GM12878 (cell line): Measurements from ENCODE around the gene ZSCAN26. TPM values are rescaled to one million over a fixed set of nuclear protein-coding genes. Genes with fewer than 3 reads are reported as not detected.
A peak's percentile ranks its signal among the peaks of the same experiment; 100 is the strongest.

Experiments used
- ATAC-seq: fragments of 200-7000 bp; cut with Tn5 transposase; 3 replicates; pipeline ENCODE4 v1.9.1; 2020; ENCODE audit warnings: mild to moderate bottlenecking, moderate library complexity
- Bru-seq: library from RNA; stranded (reverse); fragments of 400-500 nt; gene quantifications from one replicate; lab custom pipeline; 2021; lab: Mats Ljungman, UMichigan
- BruChase-seq, 2 experiments: library from RNA; stranded (reverse); fragments of 400-500 nt; gene quantifications; one replicate each; lab custom pipeline; 2021; lab: Mats Ljungman, UMichigan
- BruUV-seq: library from RNA; stranded (reverse); fragments of 400-500 nt; replicated peaks from 2 replicates; lab custom pipeline; 2021; lab: Mats Ljungman, UMichigan
- CTCF ChIA-PET: fragments of 300-600 bp; sonication (Branson Sonifier 250); formaldehyde crosslinking; extraction: SDS; loops from one replicate; lab custom pipeline; 2021; ENCODE audit warnings: inconsistent platforms; lab: Yijun Ruan, JAX
- POLR2A ChIA-PET: fragments of 350-600 bp; formaldehyde crosslinking; extraction: SDS; loops from one replicate; lab custom pipeline; 2021; ENCODE audit warnings: inconsistent platforms; lab: Charles Lee
- RAD21 ChIA-PET: fragments of 300-600 bp; sonication (Branson Sonifier 250); formaldehyde crosslinking; loops from one replicate; lab custom pipeline; 2023; ENCODE audit warnings: antibody characterized with exemption; ENCODE audit not compliant: unreplicated experiment; lab: Charles Lee
- SMC1A ChIA-PET: fragments of 300-600 bp; sonication (Branson Sonifier 250); formaldehyde crosslinking; loops from one replicate; lab custom pipeline; 2023; ENCODE audit not compliant: unreplicated experiment, uncharacterized antibody; lab: Charles Lee
- DNase-seq: peaks from one replicate; pipeline ENCODE4 v3.0.0-alpha.2; 2011; ENCODE audit warnings: low read depth, low spot score
- FAIRE-seq: peaks from 3 replicates; lab custom pipeline; 2011; peaks lifted over from hg19 to GRCh38; lab: Jason Lieb, UNC
- H2AFZ ChIP-seq: 2 replicates; pipeline ENCODE4 v1.6.0; 2011; ENCODE audit warnings: low read depth, low read length, control low read depth; ENCODE audit not compliant: control insufficient read depth
- H3K27ac ChIP-seq: 2 replicates; pipeline ENCODE4 v1.5.1; 2011; ENCODE audit warnings: control low read depth; ENCODE audit not compliant: control insufficient read depth, insufficient read depth
- H3K27me3 ChIP-seq, 2 experiments: replicated peaks in 1 of 2; 2 replicates each; pipeline versions ENCODE4 v1.6.0 to v1.6.1; 2011; ENCODE audit warnings: low read length in 1 of 2; ENCODE audit not compliant: control insufficient read depth in 2 of 2, insufficient read depth in 2 of 2
- H3K36me3 ChIP-seq, 2 experiments: 2 replicates each; pipeline ENCODE4 v1.5.1; 2011; ENCODE audit warnings: low read length in 1 of 2; ENCODE audit not compliant: control insufficient read depth in 2 of 2, insufficient read depth in 2 of 2
- H3K4me1 ChIP-seq: 2 replicates; pipeline ENCODE4 v1.6.1; 2011; ENCODE audit warnings: mild to moderate bottlenecking, low read length, moderate library complexity, mixed read lengths; ENCODE audit not compliant: control insufficient read depth, insufficient read depth
- H3K4me2 ChIP-seq: 2 replicates; pipeline ENCODE4 v1.6.0; 2011; ENCODE audit warnings: control low read depth; ENCODE audit not compliant: control insufficient read depth, insufficient read depth
- H3K4me3 ChIP-seq: fragments of 200-600 bp; sonication (generic); 2 replicates; pipeline ENCODE4 v1.5.1; 2016
- H3K79me2 ChIP-seq: 2 replicates; pipeline ENCODE4 v1.6.0; 2011; ENCODE audit warnings: low read length; ENCODE audit not compliant: control insufficient read depth, insufficient read depth
- H3K9ac ChIP-seq: 2 replicates; pipeline ENCODE4 v1.8.0; 2011; ENCODE audit warnings: low read length, control low read depth, mixed read lengths; ENCODE audit not compliant: control insufficient read depth, insufficient read depth
- H3K9me3 ChIP-seq: replicated peaks from 3 replicates; pipeline ENCODE4 v1.5.1; 2011; ENCODE audit warnings: mild to moderate bottlenecking, low read length; ENCODE audit not compliant: control insufficient read depth, insufficient read depth
- H4K20me1 ChIP-seq: 2 replicates; pipeline ENCODE4 v1.6.0; 2011; ENCODE audit not compliant: control insufficient read depth, insufficient read depth
- E2F8 ChIP-seq: fragments of 450-650 bp; IDR thresholded peaks from 2 replicates; pipeline ENCODE4 v1.6.1; 2018; ENCODE audit warnings: mild to moderate bottlenecking, low read depth, moderate library complexity; ENCODE audit not compliant: partially characterized antibody
- KDM1A ChIP-seq: fragments of 200-600 bp; sonication (generic); IDR thresholded peaks from 2 replicates; pipeline ENCODE4 v1.6.1; 2016; ENCODE audit warnings: borderline replicate concordance
- KLF5 ChIP-seq: fragments of 450-650 bp; IDR thresholded peaks from 2 replicates; pipeline ENCODE4 v1.6.1; 2014; ENCODE audit warnings: mild to moderate bottlenecking; ENCODE audit not compliant: partially characterized antibody
- MAX ChIP-seq: IDR thresholded peaks from 2 replicates; pipeline ENCODE4 v1.6.1; 2012; ENCODE audit warnings: low read depth, low read length, improper control_type of control experiment
- NKRF ChIP-seq: fragments of 450-650 bp; conservative IDR thresholded peaks from 2 replicates; pipeline ENCODE4 v1.6.1; 2017; ENCODE audit warnings: mild to moderate bottlenecking, moderate library complexity
- POU2F2 ChIP-seq: IDR thresholded peaks from 3 replicates; pipeline ENCODE4 v1.6.1; 2011; ENCODE audit warnings: low read depth, mild to moderate bottlenecking, low read length, borderline replicate concordance
- RUNX3 ChIP-seq: IDR thresholded peaks from 2 replicates; pipeline ENCODE4 v1.6.1; 2012; ENCODE audit warnings: low read length, inconsistent platforms
- SRF ChIP-seq, 2 experiments: IDR thresholded peaks; 2 replicates each; pipeline ENCODE4 v1.6.1; 2011; ENCODE audit warnings: low read depth in 2 of 2, low read length in 2 of 2, mild to moderate bottlenecking in 1 of 2, moderate library complexity in 1 of 2
- STAT1 ChIP-seq: fragments of 450-650 bp; conservative IDR thresholded peaks from 2 replicates; pipeline ENCODE4 v1.6.1; 2014; ENCODE audit warnings: antibody characterized with exemption, mild to moderate bottlenecking
- TARDBP ChIP-seq: IDR thresholded peaks from 2 replicates; pipeline ENCODE4 v1.6.1; 2016; ENCODE audit warnings: borderline replicate concordance
- YY1 ChIP-seq: IDR thresholded peaks from 2 replicates; pipeline ENCODE4 v1.6.1; 2011; ENCODE audit warnings: low read depth, mild to moderate bottlenecking, low read length
- ZNF207 ChIP-seq: fragments of 450-650 bp; IDR thresholded peaks from 2 replicates; pipeline ENCODE4 v1.6.1; 2014; ENCODE audit warnings: antibody characterized with exemption, mild to moderate bottlenecking, borderline replicate concordance
- WGBS: methylation state at CpG from one replicate; pipeline ENCODE4 v1.1.6; 2016; ENCODE audit warnings: low lambda C conversion rate; ENCODE audit not compliant: insufficient replicate concordance, insufficient coverage; ENCODE audit errors: missing lambda C conversion rate; 5-methylcytosine and 5-hydroxymethylcytosine counted together
- in situ Hi-C: fragments of 300-500 bp; cut with MboI; formaldehyde crosslinking; loops from 9 replicates; pipeline ENCODE4 v1.14.3; 2018; ENCODE audit warnings: mixed read lengths
- intact Hi-C: fragments of 100-400 bp; cut with micrococcal nuclease; formaldehyde crosslinking; loops from one replicate; pipeline ENCODE4 v1.14.2; 2022; ENCODE audit not compliant: unreplicated experiment
- long read RNA-seq, 2 experiments: library from polyadenylated mRNA; unstranded; transcript quantifications; one replicate each; pipeline ENCODE4 v2.0.0, GENCODE V29; 2019 to 2020
- polyA minus RNA-seq, 3 experiments: library from RNA; depleted of rRNA, polyadenylated mRNA; stranded (reverse); fragments of >200 nt; gene quantifications; 2 replicates each; pipeline ENCODE4 v1.2.3, GENCODE V29; 2011
- polyA plus RNA-seq, 11 experiments: library from polyadenylated mRNA; depleted of rRNA in 4 of 11; unstranded in 6 of 11; stranded (reverse) in 5 of 11; fragments of >200 nt; fragmentation: Nextera tagmentation in 4 of 11; fragmentation: Illumina TruSeq in 1 of 11; extraction: Ambion mirVana in 4 of 11; extraction: Trizol in 1 of 11; gene quantifications; 1 replicate in 1 of 11; 2 replicates in 10 of 11; pipeline versions ENCODE4 v1.2.1 to v1.2.3, GENCODE V29; 2011 to 2016; ENCODE audit warnings: inconsistent platforms in 2 of 11, missing spikeins in 2 of 11, low read depth in 1 of 11
- total RNA-seq, 4 experiments: library from RNA; depleted of rRNA in 3 of 4; stranded (reverse); fragments of >200 nt in 3 of 4; fragmentation: Illumina TruSeq in 1 of 4; extraction: Trizol in 1 of 4; gene quantifications; 2 replicates each; pipeline versions ENCODE4 v1.2.1 to v1.2.3, GENCODE V29; 2013 to 2021

The ZSCAN26 gene
- total RNA-seq (2013; cell fraction: nucleolus; rRNA removed), result 36.7 and 38.1 TPM in 2 replicates
- total RNA-seq (2014; rRNA removed) (4.5 and 8.7 TPM in 2 replicates), total RNA-seq (2014; rRNA removed; fragmentation: Illumina TruSeq; extraction: Trizol) (7.4 and 7.6 TPM in 2 replicates), total RNA-seq (2021) (5.4 and 7.4 TPM in 2 replicates), polyA plus RNA-seq (2011; rRNA removed) (13.3 and 14.1 TPM in 2 replicates), polyA plus RNA-seq (2014; fragmentation: Illumina TruSeq; extraction: Trizol) (8.9 and 14.6 TPM in 2 replicates), polyA plus RNA-seq (2014; fragmentation: Nextera tagmentation; extraction: Ambion mirVana) (1 to 10 TPM; 4.6 to 5.4 TPM), polyA plus RNA-seq (2014; rRNA removed) (5.6 and 6.9 TPM in 2 replicates), polyA plus RNA-seq (2016; fragmentation: Nextera tagmentation; extraction: Ambion mirVana) (1 to 10 TPM; 5.9 to 6.0 TPM), polyA minus RNA-seq (2011; rRNA and poly(A)+ RNA removed) (16.2 and 18.3 TPM in 2 replicates), Bru-seq, nascent RNA (percentile 85 among the genes with signal in this experiment), BruChase-seq, experiment 1, labeled RNA remaining after a 6-hour chase (percentile 85 among the genes with signal in this experiment), BruChase-seq, experiment 2, labeled RNA remaining after a 2-hour chase (percentile 90 among the genes with signal in this experiment)
- 6.4 TPM for polyA plus RNA-seq (2011; ENCODE audit: low read depth)
- polyA plus RNA-seq (2011; cell fraction: cytosol; rRNA removed), result 6.2 and 8.1 TPM in 2 replicates
- polyA plus RNA-seq (2011; cell fraction: nucleus; rRNA removed), result 19.6 and 26.9 TPM in 2 replicates
- 6.0 and 7.3 TPM in 2 replicates for polyA plus RNA-seq (2012)
- polyA minus RNA-seq (2011; cell fraction: cytosol; rRNA and poly(A)+ RNA removed), result 1.7 and 2.7 TPM in 2 replicates
- 7.9 and 10.4 TPM in 2 replicates for polyA minus RNA-seq (2011; cell fraction: nucleus; rRNA and poly(A)+ RNA removed)
- long read RNA-seq, experiment 1, partial matches to known transcripts, result 0 of 1 reads
- long read RNA-seq, experiment 1, other reads (novel, unspliced or antisense), result 0 of 1 reads
- long read RNA-seq, experiment 2, transcript ZSCAN26-202 (4 exons, 2,835 nt), result minor isoform, 5 of 39 reads
- long read RNA-seq, experiment 2, transcript ZSCAN26-201 (4 exons, 2,362 nt), result major isoform, 22 of 39 reads
- long read RNA-seq, experiment 2, partial matches to known transcripts, result 4 of 39 reads
- long read RNA-seq, experiment 2, other reads (novel, unspliced or antisense), result 6 of 39 reads

- WGBS, result 2% methylated on average over 32 of the region's 32 CpGs
- Histone ChIP-seq H3K9ac (peak within 1 kb of the TSS; percentile 77), H3K9me3 (no peaks in the 10 kb centered on the region; the same call in 2 of the 3 replicates), H3K4me1 (no peaks in the 10 kb centered on the region), H4K20me1 (no peaks in the 10 kb centered on the region), H3K27ac (peak within 1 kb of the TSS; percentile 84), H3K36me3 (no peaks in the 10 kb centered on the region), H3K4me2 (peak within 1 kb of the TSS; percentile 92), H3K4me3 (peak within 1 kb of the TSS; percentile 96), H3K27me3 (no peaks in the 10 kb centered on the region), H3K79me2 (peaks cover 11% of the 10 kb centered on the region), H2AFZ (peak within 1 kb of the TSS; percentile 87)
- SMC1A ChIA-PET, result interaction anchor here (0.8 to 4.0 kb wide), 22 partner anchors 8 to 150 kb away, joined by 3 to 30 read pairs (median 6); partner anchors contain the start of genes PGBD1, ZKSCAN3, ZKSCAN4 and ZSCAN31
- FAIRE-seq, result peak; percentile 79
- ATAC-seq, result peak; percentile 98
- POLR2A ChIA-PET, result interaction anchor here (0.6 to 2.7 kb wide), 10 partner anchors 14 to 126 kb away, joined by 3 to 11 read pairs (median 4); partner anchors contain the start of genes PGBD1, ZKSCAN4, ZKSCAN8 and ZSCAN31
- no TSS peak for BruUV-seq
- DNase-seq, result peak; percentile 70
- intact Hi-C loops, result loop anchor here (2.0 to 5.0 kb wide), 3 partner anchors 14 to 90 kb away; partner anchors contain the start of genes ZKSCAN4 and ZSCAN31
- CTCF ChIA-PET, result interaction anchor here (0.5 to 2.6 kb wide), 11 partner anchors 10 to 1079 kb away, joined by 3 to 14 read pairs (median 4); no protein-coding TSS in a partner anchor
- in situ Hi-C loops, result no loop called here
- RAD21 ChIA-PET, result interaction anchor here (0.6 to 3.3 kb wide), 15 partner anchors 10 to 162 kb away, joined by 3 to 22 read pairs (median 4); partner anchors contain the start of genes PGBD1, ZKSCAN3, ZKSCAN4 and ZKSCAN8
- peak; percentile 79; the same call in 1 of the 2 replicates for TF ChIP-seq ZNF207
- TF ChIP-seq E2F8, result no peak
- peak; percentile 88 for TF ChIP-seq YY1
- no peak for TF ChIP-seq TARDBP
- TF ChIP-seq NKRF, result peak; percentile 87
- TF ChIP-seq STAT1, result 0 out of 2 replicates have a peak, but pooled peaks have one; percentile 63
- TF ChIP-seq MAX, result 0 out of 2 replicates have a peak, but pooled peaks have one; percentile 30
- peak; percentile 69 for TF ChIP-seq RUNX3
- TF ChIP-seq KLF5, result no peak
- no peak for TF ChIP-seq SRF (IDR thresholded peaks at IDR 0.05; ENCODE audit: low read depth in 2 of 2, low read length in 2 of 2)
- TF ChIP-seq KDM1A, result no peak
- TF ChIP-seq POU2F2, result peak; percentile 68; the same call in 2 of the 3 replicates
Measured at GRCh38 chr6:28266962-28267694, at the start of gene ZSCAN26. Gene ZSCAN26, plus strand, starts transcription at chr6:28267143. Its CDS starts 4,777 bp downstream, at chr6:28271920.
